Lower lobe of right lung (tissue), 2 donors: ENCODE measurements around the gene MTMR3. TPM values are rescaled to one million over a fixed set of nuclear protein-coding genes. Genes with fewer than 3 reads are reported as not detected.

Source experiments
- ATAC-seq, 2 donors: fragments of 200-7000 bp; cut with Tn5 transposase; one replicate each; pipeline ENCODE4 v1.9.1; 2020 to 2022; ENCODE audit warnings: mild to moderate bottlenecking in 2 of 2, moderate library complexity in 2 of 2
- DNase-seq: peaks from one replicate; pipeline ENCODE4 v3.0.0-alpha.2; 2020
- H3K27ac ChIP-seq: fragments of 200-600 bp; one replicate; pipeline ENCODE4 v1.8.0; 2022
- H3K27me3 ChIP-seq: fragments of 200-600 bp; one replicate; pipeline ENCODE4 v1.8.0; 2022; ENCODE audit warnings: low read depth
- H3K36me3 ChIP-seq: fragments of 200-600 bp; one replicate; pipeline ENCODE4 v1.8.0; 2022; ENCODE audit warnings: mild to moderate bottlenecking
- H3K4me1 ChIP-seq: fragments of 200-600 bp; one replicate; pipeline ENCODE4 v1.8.0; 2022
- H3K4me3 ChIP-seq: fragments of 200-600 bp; one replicate; pipeline ENCODE4 v1.8.0; 2022; ENCODE audit warnings: mild to moderate bottlenecking
- H3K9me3 ChIP-seq: fragments of 200-600 bp; one replicate; pipeline ENCODE4 v1.8.0; 2022
- CTCF ChIP-seq: fragments of 200-600 bp; IDR thresholded peaks from one replicate; pipeline ENCODE4 v1.8.0; 2022; ENCODE audit warnings: antibody characterized with exemption, mild to moderate bottlenecking
- intact Hi-C: fragments of 100-400 bp; cut with DNase I; formaldehyde crosslinking; loops from one replicate; pipeline ENCODE4 v1.11.0; 2022
- total RNA-seq: library from RNA; stranded (reverse); fragmentation: NEBNext Ultra II Directional; extraction: Animal tissue kit (Norgen Biotek cat#: 25700); gene quantifications from one replicate; pipeline ENCODE4 v1.2.1, GENCODE V29; 2021
- donor health status: DM: no; HTN: yes; CAD: no; lungs with severe emphysema.

Gene MTMR3
- total RNA-seq, 1 donor from 2014 or later: 58.9 TPM

GRCh38 chr22:30015229-30015797 lies 132.3 kb downstream of the MTMR3 start:
- H3K4me1 ChIP-seq: no peaks in the 10 kb centered on the region
- H3K36me3 ChIP-seq: peaks cover 98% of the 10 kb centered on the region
- TF ChIP-seq CTCF: no peak
- intact Hi-C loops: no loop called here
- no peak overlapping the region for H3K27ac ChIP-seq
- no peaks in the 10 kb centered on the region for H3K9me3 ChIP-seq
- DNase-seq (no peak), ATAC-seq (no peak)
- H3K4me3 ChIP-seq: no peak overlapping the region
- H3K27me3 ChIP-seq: no peaks in the 10 kb centered on the region

- H3K27me3 ChIP-seq: no peaks in the 10 kb centered on the region
- H3K4me1 ChIP-seq: no peaks in the 10 kb centered on the region
- no peak for ATAC-seq
- no peaks in the 10 kb centered on the region for H3K9me3 ChIP-seq
- no peak overlapping the region for H3K4me3 ChIP-seq
- DNase-seq: no peak
- intact Hi-C loops: no loop called here
- TF ChIP-seq CTCF: no peak
- no peak overlapping the region for H3K27ac ChIP-seq
- peaks cover 98% of the 10 kb centered on the region for H3K36me3 ChIP-seq
Measured at GRCh38 chr22:30015846-30016245, 132.9 kb downstream of the MTMR3 start.

GRCh38 chr22:30016596-30016995 lies 133.6 kb downstream of the MTMR3 start:
- ATAC-seq: no peak
- H3K36me3 ChIP-seq: peaks cover 98% of the 10 kb centered on the region

GRCh38 chr22:30017375-30018223 lies 134.6 kb downstream of the MTMR3 start:
- TF ChIP-seq CTCF: no peak
- Histone ChIP-seq H3K4me3 (no peak overlapping the region), H3K9me3 (no peaks in the 10 kb centered on the region), H3K4me1 (no peaks in the 10 kb centered on the region), H3K27me3 (no peaks in the 10 kb centered on the region), H3K27ac (no peak overlapping the region), H3K36me3 (peaks cover 98% of the 10 kb centered on the region)
- ATAC-seq (no peak), DNase-seq (no peak)
- intact Hi-C loops: no loop called here

More at GRCh38 chr22:30016596-30016995, 133.6 kb downstream of the MTMR3 start:
- no peak for DNase-seq
- H3K27ac ChIP-seq: no peak overlapping the region
- H3K4me1 ChIP-seq: no peaks in the 10 kb centered on the region
- H3K27me3 ChIP-seq: no peaks in the 10 kb centered on the region
- no peak for TF ChIP-seq CTCF
- H3K4me3 ChIP-seq: no peak overlapping the region
- H3K9me3 ChIP-seq: no peaks in the 10 kb centered on the region
- intact Hi-C loops: no loop called here

GRCh38 chr22:30020511-30020910 lies 137.5 kb downstream of the MTMR3 start:
- Histone ChIP-seq H3K27me3 (no peaks in the 10 kb centered on the region), H3K36me3 (peaks cover 100% of the 10 kb centered on the region), H3K4me3 (no peak overlapping the region), H3K4me1 (peaks cover 9% of the 10 kb centered on the region), H3K9me3 (no peaks in the 10 kb centered on the region), H3K27ac (no peak overlapping the region)
- TF ChIP-seq CTCF: no peak
- ATAC-seq: no peak
- peak; percentile 40 for DNase-seq
- intact Hi-C loops: no loop called here
